RWPE1 (cell line): ENCODE results near the gene CLASP1.

Experiments
- CTCF ChIA-PET: fragments of 350-600 bp; sonication (Branson Sonifier 250); formaldehyde crosslinking; extraction: SDS; loops from one replicate; lab custom pipeline; 2021; lab: Yijun Ruan, JAX
- POLR2A ChIA-PET: fragments of 400-600 bp; formaldehyde crosslinking; extraction: SDS; loops from one replicate; lab custom pipeline; 2020; ENCODE audit warnings: antibody characterized with exemption; ENCODE audit not compliant: low non-redundant PET; lab: Yijun Ruan, JAX
- DNase-seq: peaks from one replicate; pipeline ENCODE4 v3.0.0; 2012; ENCODE audit warnings: low spot score
- H3K27ac ChIP-seq: fragments of 450-650 bp; 2 replicates; pipeline ENCODE4 v1.5.1; 2017
- CTCF ChIP-seq: fragments of 450-650 bp; conservative IDR thresholded peaks from 2 replicates; pipeline ENCODE4 v1.5.1; 2017; ENCODE audit warnings: low read depth, mild to moderate bottlenecking

CLASP1 gene

GRCh38 chr2:121291251-121291580 is 358.0 kb downstream of the CLASP1 start:
- no peak for TF ChIP-seq CTCF
- ChIA-PET CTCF (interaction anchor here (0.6 kb wide), 1 partner anchor 736 kb away, joined by 3 read pairs; no protein-coding TSS in a partner anchor), POLR2A (no interaction called here)
- no peak for DNase-seq
- no peak overlapping the region for H3K27ac ChIP-seq

- no peak for TF ChIP-seq CTCF
- no peak overlapping the region for H3K27ac ChIP-seq
- POLR2A ChIA-PET: no interaction called here
- no peak for DNase-seq
- CTCF ChIA-PET: interaction anchor here (0.6 to 1.3 kb wide), 2 partner anchors 194 to 205 kb away, joined by 3 to 4 read pairs; no protein-coding TSS in a partner anchor
Measured at GRCh38 chr2:121289271-121289670, 360.0 kb downstream of the CLASP1 start.

- no peak for DNase-seq
- ChIA-PET POLR2A (no interaction called here), CTCF (interaction anchor here (0.6 to 1.3 kb wide), 4 partner anchors 8 to 204 kb away, joined by 3 to 9 read pairs (median 4); no protein-coding TSS in a partner anchor)
- TF ChIP-seq CTCF: no peak
- H3K27ac ChIP-seq: no peak overlapping the region
Measured at GRCh38 chr2:121288454-121289231, 360.6 kb downstream of the CLASP1 start.

- ChIA-PET CTCF (interaction anchor here (0.6 to 1.3 kb wide), 3 partner anchors 9 to 197 kb away, joined by 3 to 9 read pairs (median 3); no protein-coding TSS in a partner anchor), POLR2A (no interaction called here)
- TF ChIP-seq CTCF: no peak
- no peak for DNase-seq
- H3K27ac ChIP-seq: no peak overlapping the region
Measured at GRCh38 chr2:121287956-121288355, 361.3 kb downstream of the CLASP1 start.
